Natural killer cell treated with Interleukin-12 subunit alpha and Interleukin-12 subunit beta and Interleukin-15 and Interleukin-18, amount 100 ng/mL, for 72 hours (primary cell): Measurements from ENCODE around the gene GPR156. TPM values are rescaled to one million over a fixed set of nuclear protein-coding genes. Genes with fewer than 3 reads are reported as not detected.

Experiments
- ATAC-seq, 2 donors: fragments of 150-1000 bp; cut with Tn5 transposase in 1 of 2; sonication (Bioruptor Pico), chemical (Tn5 transposase) in 1 of 2; 2 replicates each; pipeline ENCODE4 v1.10.0; 2021
- DNase-seq: peaks from one replicate; pipeline ENCODE4 v3.0.0; 2022; ENCODE audit warnings: low spot score
- H3K27ac Mint-ChIP-seq, 2 donors: 1 replicate in 1 of 2; 2 replicates in 1 of 2; pipeline ENCODE4 v1.8.0; 2022; ENCODE audit warnings: mixed read lengths in 2 of 2, mild to moderate bottlenecking in 1 of 2, moderate library complexity in 1 of 2
- H3K27me3 Mint-ChIP-seq, 2 donors: 1 replicate in 1 of 2; 2 replicates in 1 of 2; pipeline ENCODE4 v1.8.0; 2022; ENCODE audit warnings: mixed read lengths in 2 of 2
- H3K36me3 Mint-ChIP-seq: one replicate; pipeline ENCODE4 v1.8.0; 2022; ENCODE audit warnings: mixed read lengths
- H3K4me1 Mint-ChIP-seq, 2 donors: 1 replicate in 1 of 2; 2 replicates in 1 of 2; pipeline ENCODE4 v1.8.0; 2022; ENCODE audit warnings: low read depth in 2 of 2, mixed read lengths in 2 of 2, mild to moderate bottlenecking in 1 of 2
- H3K4me3 Mint-ChIP-seq: one replicate; pipeline ENCODE4 v1.8.0; 2022; ENCODE audit warnings: mixed read lengths
- H3K9me3 Mint-ChIP-seq: 2 replicates; pipeline ENCODE4 v1.8.0; 2022; ENCODE audit warnings: mixed read lengths
- total RNA-seq, 2 donors: library from RNA; stranded (reverse); gene quantifications; one replicate each; pipeline ENCODE4 v1.2.3, GENCODE V29; 2022

The GPR156 gene
- total RNA-seq, 2 donors from 2014 or later = 0.12 TPM; not detected in 1

- H3K9me3 Mint-ChIP-seq = no peaks in the 10 kb centered on the region
- H3K4me1 Mint-ChIP-seq = no peaks in the 10 kb centered on the region
- DNase-seq (no peak), ATAC-seq (no peak)
- no peak overlapping the region for H3K27ac Mint-ChIP-seq
- no peaks in the 10 kb centered on the region for H3K36me3 Mint-ChIP-seq
- H3K4me3 Mint-ChIP-seq = no peak overlapping the region
- H3K27me3 Mint-ChIP-seq = no peaks in the 10 kb centered on the region
Measured at GRCh38 chr3:120139140-120139539, 145.9 kb downstream of the GPR156 start.

DNA sequence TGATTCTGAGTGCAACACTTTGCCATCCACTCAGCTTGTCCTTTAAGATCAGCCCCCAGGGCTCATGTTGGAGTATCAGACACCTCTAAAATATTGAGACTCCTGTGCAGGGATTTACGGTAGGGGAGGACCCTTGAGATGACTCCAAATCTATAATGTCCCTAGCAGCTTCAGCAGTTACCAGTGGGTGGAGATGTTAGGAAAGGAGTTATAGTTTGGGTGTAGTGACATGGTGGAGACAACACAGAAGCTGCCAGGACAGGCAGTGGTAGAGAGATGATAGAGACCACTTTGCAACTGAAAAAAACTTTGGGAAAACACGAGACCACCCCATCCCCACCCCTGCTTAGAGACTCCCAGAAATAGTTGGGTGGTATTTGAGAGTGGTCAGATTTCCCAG, 147.5 kb downstream of the GPR156 start:
- Mint-ChIP-seq H3K27me3 (no peaks in the 10 kb centered on the region), H3K27ac (no peak overlapping the region)
- ATAC-seq = no peak

GRCh38 chr3:120130656-120131055, 154.4 kb downstream of the GPR156 start:
- no peak overlapping the region for H3K27ac Mint-ChIP-seq
- H3K4me3 Mint-ChIP-seq = no peak overlapping the region
- DNase-seq = no peak
- no peak for ATAC-seq
- H3K27me3 Mint-ChIP-seq = peaks cover 0 to 3% of the 10 kb centered on the region in 2 donors
- no peaks in the 10 kb centered on the region for H3K36me3 Mint-ChIP-seq
- H3K4me1 Mint-ChIP-seq = no peaks in the 10 kb centered on the region
- H3K9me3 Mint-ChIP-seq = no peaks in the 10 kb centered on the region

More for the DNA sequence above, 147.5 kb downstream of the GPR156 start:
- Mint-ChIP-seq H3K4me3 (no peak overlapping the region), H3K9me3 (no peaks in the 10 kb centered on the region), H3K36me3 (no peaks in the 10 kb centered on the region), H3K4me1 (no peaks in the 10 kb centered on the region)
- no peak for DNase-seq

DNA sequence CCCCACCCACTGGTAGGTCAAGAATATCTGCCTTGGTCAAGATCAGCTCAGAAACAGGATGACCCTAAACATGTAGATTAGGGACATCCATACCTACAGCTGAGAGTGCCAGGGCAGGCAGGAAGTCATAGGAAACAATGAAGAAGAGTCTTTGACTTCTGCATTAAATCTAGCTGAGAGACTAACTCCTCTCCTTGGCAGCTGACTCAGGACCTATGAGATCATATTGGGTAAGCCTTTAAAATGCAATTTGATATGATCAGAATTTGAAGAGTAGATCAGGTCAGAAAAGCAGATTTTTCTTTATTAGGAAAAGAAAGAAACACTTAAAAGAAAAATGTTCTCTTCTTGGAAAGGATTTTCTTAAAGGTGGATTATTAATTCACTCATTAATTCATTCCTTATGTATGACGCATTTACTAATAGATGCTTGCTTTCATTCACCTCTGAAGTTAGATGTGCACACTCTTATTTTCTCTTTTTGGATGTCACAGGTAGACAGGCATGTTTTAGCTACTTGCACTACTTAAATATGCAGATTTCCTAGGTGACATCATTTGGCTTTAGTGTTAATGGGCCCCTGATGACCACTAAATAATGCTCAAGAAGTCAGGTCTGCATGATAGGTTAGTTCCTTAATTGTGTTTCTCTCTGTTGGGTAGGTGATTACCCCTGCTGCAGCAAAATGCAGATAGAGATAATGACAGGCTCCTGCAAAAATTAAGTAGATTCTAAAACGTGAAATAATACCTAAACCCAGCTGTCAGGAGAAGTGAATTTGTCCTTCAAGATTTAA, 155.1 kb downstream of the GPR156 start:
- DNase-seq = no peak
- Mint-ChIP-seq H3K27ac (no peak overlapping the region), H3K4me1 (no peaks in the 10 kb centered on the region), H3K9me3 (no peaks in the 10 kb centered on the region), H3K27me3 (peaks cover 0 to 3% of the 10 kb centered on the region in 2 donors), H3K36me3 (no peaks in the 10 kb centered on the region), H3K4me3 (no peak overlapping the region)
- no peak for ATAC-seq

DNA sequence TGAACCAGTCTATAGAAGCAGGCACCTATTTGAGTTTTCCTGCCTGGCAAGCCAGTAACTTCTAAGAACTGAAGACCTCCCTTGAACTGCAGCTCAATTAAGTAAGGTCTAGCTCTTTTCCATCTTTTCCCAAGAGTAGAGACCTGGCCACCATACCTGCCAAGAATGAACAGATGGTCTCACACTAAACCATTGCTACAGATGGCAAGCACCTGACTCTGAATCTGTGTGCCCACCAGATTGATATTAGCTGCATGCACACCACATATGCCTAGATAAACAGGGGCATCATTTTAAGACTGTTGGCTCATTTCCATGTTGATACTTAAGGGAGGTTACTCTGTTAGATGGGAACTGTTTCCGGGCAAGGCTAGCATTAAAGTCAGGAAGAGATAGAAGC, 156.0 kb downstream of the GPR156 start:
- no peak for ATAC-seq
- Mint-ChIP-seq H3K9me3 (no peaks in the 10 kb centered on the region), H3K36me3 (no peaks in the 10 kb centered on the region), H3K4me3 (no peak overlapping the region), H3K4me1 (no peaks in the 10 kb centered on the region), H3K27me3 (peaks cover 0 to 3% of the 10 kb centered on the region in 2 donors), H3K27ac (no peak overlapping the region)
- no peak for DNase-seq

DNA sequence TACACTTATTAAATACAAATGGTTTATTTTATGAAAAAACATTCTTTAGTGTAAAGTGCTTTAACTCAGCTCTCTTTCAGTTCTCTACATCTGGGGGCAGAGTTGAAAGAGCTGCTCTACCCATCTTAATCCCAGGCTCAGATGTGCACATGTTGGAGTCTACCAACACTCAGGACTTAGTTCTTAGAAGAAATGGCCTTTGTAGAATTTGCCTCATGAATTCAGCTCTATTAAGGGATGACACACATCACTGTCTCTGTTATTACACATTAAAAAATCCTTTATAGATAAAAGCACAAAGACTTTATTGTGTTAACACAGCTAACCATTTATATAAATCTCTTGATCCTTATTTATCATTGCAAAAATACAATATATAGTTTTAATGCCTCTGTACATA, 159.0 kb downstream of the GPR156 start:
- H3K27me3 Mint-ChIP-seq = peaks cover 0 to 3% of the 10 kb centered on the region in 2 donors
- no peak overlapping the region for H3K4me3 Mint-ChIP-seq
- no peak for ATAC-seq
- H3K9me3 Mint-ChIP-seq = no peaks in the 10 kb centered on the region
- no peak overlapping the region for H3K27ac Mint-ChIP-seq
- H3K36me3 Mint-ChIP-seq = no peaks in the 10 kb centered on the region
- DNase-seq = no peak
- no peaks in the 10 kb centered on the region for H3K4me1 Mint-ChIP-seq

- Mint-ChIP-seq H3K4me1 (no peaks in the 10 kb centered on the region), H3K9me3 (peaks cover 5% of the 10 kb centered on the region), H3K27ac (no peak overlapping the region), H3K4me3 (no peak overlapping the region), H3K27me3 (peaks cover 0 to 4% of the 10 kb centered on the region in 2 donors), H3K36me3 (peaks cover 10% of the 10 kb centered on the region)
- DNase-seq (no peak), ATAC-seq (no peak)
Measured at GRCh38 chr3:120119846-120120510, 165.0 kb downstream of the GPR156 start.

Other genes with a start within 250 kb of the GPR156 start
- gene GSK3B, start 190.8 kb downstream of the GPR156 start, total RNA-seq = 10 to 100 TPM; 43.9 to 44.3 TPM
- 10 to 100 TPM; 20.8 to 22.6 TPM for gene LRRC58, start 64.1 kb upstream of the GPR156 start, total RNA-seq
- 1 to 10 TPM; 1.4 to 2.6 TPM for gene FSTL1, start 165.8 kb upstream of the GPR156 start, total RNA-seq